ENCODE results near the gene EFHD1. TPM values are rescaled to one million over a fixed set of nuclear protein-coding genes. Genes with fewer than 3 reads are reported as not detected.
A peak's percentile ranks its signal among the peaks of the same experiment; 100 is the strongest.

EFHD1 gene
- total RNA-seq, 1 experiment from 2014 or later = 0.07 TPM

GRCh38 chr2:232632229-232632903, 1.0 kb upstream of the EFHD1 start:
- CTCF ChIA-PET = interaction anchor here (1.3 kb wide), 1 partner anchor 21 kb away, joined by 3 read pairs; no protein-coding TSS in a partner anchor
- ATAC-seq (no peak; the same call in 1 of the 2 replicates), DNase-seq (no peak)
- POLR2A ChIA-PET (ENCODE audit: unreplicated experiment) = no interaction called here
- no peaks in the 10 kb centered on the region for H4K20me1 ChIP-seq (ENCODE audit: low read length)
- no peaks in the 10 kb centered on the region for H3K79me2 ChIP-seq (ENCODE audit: low read length)
- peaks cover 4% of the 10 kb centered on the region; the same call in 1 of the 2 replicates for H3K4me1 ChIP-seq (ENCODE audit: insufficient read depth, low read length)
- TF ChIP-seq EZH2phosphoT487 (IDR thresholded peaks at IDR 0.05; ENCODE audit: borderline replicate concordance, low read length) = no peak
- no peak for TF ChIP-seq CTCF (conservative IDR thresholded peaks at IDR 0.05; ENCODE audit: low read depth, low read length)
- TF ChIP-seq EZH2 (IDR thresholded peaks at IDR 0.05; ENCODE audit: low read length, unreplicated experiment) = no peak
- no peaks in the 10 kb centered on the region for H3K9me3 ChIP-seq (ENCODE audit: low read length)
- peak overlapping the region; percentile 74 for H2AFZ ChIP-seq (ENCODE audit: low read length)
- peak overlapping the region; percentile 86 for H3K4me2 ChIP-seq (ENCODE audit: low read length)
- peak overlapping the region; percentile 70 for H3K4me3 ChIP-seq (ENCODE audit: low read length)
- H3K9ac ChIP-seq (ENCODE audit: low read length) = no peak overlapping the region; the same call in 1 of the 2 replicates
- BruUV-seq (replicated peaks) = no TSS peak
- H3K36me3 ChIP-seq (ENCODE audit: low read depth, low read length) = no peaks in the 10 kb centered on the region
- no peak overlapping the region for H3K27ac ChIP-seq (ENCODE audit: low read length)
- intact Hi-C loops (cut with micrococcal nuclease) = no loop called here
- H3K27me3 ChIP-seq (ENCODE audit: low read length) = no peaks in the 10 kb centered on the region
- no peaks in the 10 kb centered on the region for H3K9me2 ChIP-seq (replicated peaks; ENCODE audit: low read length)
- H3F3A ChIP-seq (ENCODE audit: low read length, unreplicated experiment) = no peaks in the 10 kb centered on the region

GRCh38 chr2:232632904-232633412, 446 bp upstream of the EFHD1 start:
- no peaks in the 10 kb centered on the region for H3K9me3 ChIP-seq (ENCODE audit: low read length)
- H4K20me1 ChIP-seq (ENCODE audit: low read length) = no peaks in the 10 kb centered on the region
- H3F3A ChIP-seq (ENCODE audit: low read length, unreplicated experiment) = no peaks in the 10 kb centered on the region
- H2AFZ ChIP-seq (ENCODE audit: low read length) = peak overlapping the region; percentile 74
- POLR2A ChIA-PET (ENCODE audit: unreplicated experiment) = interaction anchor here (0.6 to 0.7 kb wide), 2 partner anchors 82 to 764 kb away, joined by 4 to 10 read pairs; partner anchors contain the start of genes EIF4E2 and TIGD1
- no peaks in the 10 kb centered on the region for H3K9me2 ChIP-seq (replicated peaks; ENCODE audit: low read length)
- peak overlapping the region; percentile 86 for H3K4me2 ChIP-seq (ENCODE audit: low read length)
- no peaks in the 10 kb centered on the region for H3K79me2 ChIP-seq (ENCODE audit: low read length)
- no peak overlapping the region; the same call in 1 of the 2 replicates for H3K9ac ChIP-seq (ENCODE audit: low read length)
- no peak overlapping the region for H3K27ac ChIP-seq (ENCODE audit: low read length)
- H3K36me3 ChIP-seq (ENCODE audit: low read depth, low read length) = no peaks in the 10 kb centered on the region
- H3K27me3 ChIP-seq (ENCODE audit: low read length) = no peaks in the 10 kb centered on the region
- peak; percentile 54 for ATAC-seq
- TF ChIP-seq CTCF (conservative IDR thresholded peaks at IDR 0.05; ENCODE audit: low read depth, low read length) (0 out of 2 replicates have a peak, but pooled peaks have one; percentile 23), EZH2 (IDR thresholded peaks at IDR 0.05; ENCODE audit: low read length, unreplicated experiment) (no peak)
- peaks cover 4% of the 10 kb centered on the region; the same call in 1 of the 2 replicates for H3K4me1 ChIP-seq (ENCODE audit: insufficient read depth, low read length)
- BruUV-seq (replicated peaks) = no TSS peak
- CTCF ChIA-PET = interaction anchor here (1.3 kb wide), 1 partner anchor 22 kb away, joined by 3 read pairs; no protein-coding TSS in a partner anchor
- H3K4me3 ChIP-seq (ENCODE audit: low read length) = peak overlapping the region; percentile 70
- DNase-seq = peak; percentile 32
- intact Hi-C loops (cut with micrococcal nuclease) = no loop called here
